ENCODE results near the gene AOC3. TPM values are rescaled to one million over a fixed set of nuclear protein-coding genes. Genes with fewer than 3 reads are reported as not detected.
"Not testable (repeated sequence)": the region's sequence is repeated elsewhere in the genome, so short reads cannot be mapped to it uniquely, and the experiment has no call there.

Gene AOC3
- total RNA-seq, 6 experiments from 2014 or later: 3.9 to 14.9 (median 7.1) TPM

DNA sequence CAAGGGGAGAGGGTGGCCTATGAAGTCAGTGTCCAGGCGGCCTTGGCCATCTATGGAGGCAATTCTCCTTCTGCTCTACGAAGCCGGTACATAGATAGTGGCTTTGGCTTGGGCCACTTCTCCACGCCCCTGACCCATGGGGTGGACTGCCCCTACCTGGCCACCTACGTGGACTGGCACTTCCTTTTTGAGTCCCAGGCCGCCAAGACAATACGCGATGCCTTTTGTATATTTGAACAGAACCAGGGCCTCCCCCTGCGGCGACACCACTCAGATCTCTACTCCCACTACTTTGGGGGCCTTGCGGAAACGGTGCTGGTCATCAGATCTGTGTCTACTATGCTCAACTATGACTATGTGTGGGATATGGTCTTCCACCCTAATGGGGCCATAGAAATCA, 17.3 kb downstream of the AOC3 start:
- peak in 1 of 3 donors; percentile 42 for DNase-seq
- 33% methylated on average over 10 of the region's 12 CpGs for WGBS (ENCODE audit: insufficient coverage, low coverage, low lambda C conversion rate, missing lambda C conversion rate)
- Histone ChIP-seq H3K9me3 (no peaks in the 10 kb centered on the region), H3K27ac (peak overlapping the region in 1 of 3 donors; percentile 74), H3K36me3 (peaks cover 0 to 10% (median 0%) of the 10 kb centered on the region in 4 donors), H3K4me3 (peak overlapping the region; percentile 45 to 72 (median 62)), H3K4me1 (peaks cover 0 to 60% (median 21%) of the 10 kb centered on the region in 4 donors), H3K27me3 (no peaks in the 10 kb centered on the region)
- intact Hi-C loops (cut with DNase I): no loop called here
- no peak for TF ChIP-seq POLR2A (IDR thresholded peaks at IDR 0.05)
- TF ChIP-seq, protein P1, sequence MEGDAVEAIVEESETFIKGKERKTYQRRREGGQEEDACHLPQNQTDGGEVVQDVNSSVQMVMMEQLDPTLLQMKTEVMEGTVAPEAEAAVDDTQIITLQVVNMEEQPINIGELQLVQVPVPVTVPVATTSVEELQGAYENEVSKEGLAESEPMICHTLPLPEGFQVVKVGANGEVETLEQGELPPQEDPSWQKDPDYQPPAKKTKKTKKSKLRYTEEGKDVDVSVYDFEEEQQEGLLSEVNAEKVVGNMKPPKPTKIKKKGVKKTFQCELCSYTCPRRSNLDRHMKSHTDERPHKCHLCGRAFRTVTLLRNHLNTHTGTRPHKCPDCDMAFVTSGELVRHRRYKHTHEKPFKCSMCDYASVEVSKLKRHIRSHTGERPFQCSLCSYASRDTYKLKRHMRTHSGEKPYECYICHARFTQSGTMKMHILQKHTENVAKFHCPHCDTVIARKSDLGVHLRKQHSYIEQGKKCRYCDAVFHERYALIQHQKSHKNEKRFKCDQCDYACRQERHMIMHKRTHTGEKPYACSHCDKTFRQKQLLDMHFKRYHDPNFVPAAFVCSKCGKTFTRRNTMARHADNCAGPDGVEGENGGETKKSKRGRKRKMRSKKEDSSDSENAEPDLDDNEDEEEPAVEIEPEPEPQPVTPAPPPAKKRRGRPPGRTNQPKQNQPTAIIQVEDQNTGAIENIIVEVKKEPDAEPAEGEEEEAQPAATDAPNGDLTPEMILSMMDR (IDR thresholded peaks at IDR 0.05): no peak
- ATAC-seq: no peak

DNA sequence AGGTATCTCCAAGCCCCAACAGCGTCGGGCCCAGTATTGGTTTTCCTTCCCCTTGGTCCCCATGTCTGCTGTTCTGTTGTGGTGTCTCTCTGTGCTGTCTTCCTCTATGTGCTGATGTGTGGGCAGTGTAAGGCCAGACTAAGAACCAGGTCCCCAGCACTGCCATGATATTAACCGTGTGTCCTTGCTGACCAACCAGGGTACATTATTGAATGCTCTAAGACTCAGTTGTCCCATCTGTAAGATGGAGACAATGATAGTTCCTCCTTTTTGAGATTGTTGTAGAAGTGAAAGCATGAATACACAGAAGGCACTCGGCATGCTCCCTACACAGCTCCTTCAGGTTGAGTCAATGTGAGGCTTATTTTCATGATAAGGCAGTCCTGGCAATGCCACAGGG, 20.6 kb downstream of the AOC3 start:
- Histone ChIP-seq H3K27ac (no peak overlapping the region), H3K4me3 (peak overlapping the region in 1 of 3 donors; percentile 72), H3K27me3 (no peaks in the 10 kb centered on the region), H3K9me3 (no peaks in the 10 kb centered on the region), H3K36me3 (peaks cover 0 to 16% (median 4%) of the 10 kb centered on the region in 4 donors), H3K4me1 (peaks cover 0 to 30% (median 9%) of the 10 kb centered on the region in 4 donors)
- intact Hi-C loops (cut with DNase I): no loop called here
- ATAC-seq (no peak), DNase-seq (no peak)
- no peak for TF ChIP-seq POLR2A (IDR thresholded peaks at IDR 0.05)
- TF ChIP-seq, protein P1 (IDR thresholded peaks at IDR 0.05): no peak
- 65% methylated on average over 4 of the region's 4 CpGs for WGBS (ENCODE audit: insufficient coverage, low coverage, low lambda C conversion rate, missing lambda C conversion rate)

DNA sequence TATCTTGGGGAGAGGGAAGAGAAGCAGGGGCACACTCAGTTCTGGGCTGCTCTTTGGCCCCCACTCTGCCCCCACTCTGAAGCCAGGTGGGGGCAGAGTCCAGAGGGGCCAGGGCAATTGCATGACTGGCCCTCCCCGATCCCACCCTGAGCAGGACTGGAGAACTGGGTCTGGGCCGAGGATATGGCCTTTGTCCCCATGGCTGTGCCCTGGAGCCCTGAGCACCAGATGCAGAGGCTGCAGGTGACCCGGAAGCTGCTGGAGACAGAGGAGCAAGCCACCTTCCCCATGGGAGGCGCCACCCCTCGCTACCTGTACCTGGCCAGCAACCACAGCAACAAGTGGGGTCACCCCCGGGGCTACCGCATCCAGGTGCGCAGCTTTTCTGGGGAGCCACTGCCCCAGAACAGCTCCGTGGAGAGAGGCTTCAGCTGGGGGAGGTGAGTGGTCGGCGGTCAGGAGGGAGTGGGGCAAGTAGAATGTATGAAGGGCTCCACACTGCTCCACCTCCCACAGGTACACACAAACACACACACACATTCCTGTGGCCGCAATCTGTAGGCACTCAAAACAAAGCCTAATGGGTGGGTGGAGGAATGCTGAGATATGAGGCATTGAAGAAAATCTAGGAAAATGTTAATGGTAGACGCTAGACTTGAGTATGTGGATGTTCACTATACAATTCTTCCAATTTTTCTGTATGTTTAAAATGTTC, 21.4 kb downstream of the AOC3 start:
- TF ChIP-seq POLR2A (IDR thresholded peaks at IDR 0.05): no peak
- TF ChIP-seq, protein P1 (IDR thresholded peaks at IDR 0.05): no peak
- H3K4me1 ChIP-seq: peaks cover 0 to 36% (median 9%) of the 10 kb centered on the region in 4 donors
- peak in 3 of 4 donors; percentile 8 to 16 (median 8) for ATAC-seq
- H3K36me3 ChIP-seq: peaks cover 0 to 16% (median 4%) of the 10 kb centered on the region in 4 donors
- DNase-seq: peak in 1 of 3 donors; percentile 55
- intact Hi-C loops (cut with DNase I): no loop called here
- 92% methylated on average over 4 of the region's 13 CpGs for WGBS (ENCODE audit: insufficient coverage, low coverage, low lambda C conversion rate, missing lambda C conversion rate)
- no peak overlapping the region for H3K4me3 ChIP-seq
- no peaks in the 10 kb centered on the region for H3K9me3 ChIP-seq
- H3K27ac ChIP-seq: no peak overlapping the region
- no peaks in the 10 kb centered on the region for H3K27me3 ChIP-seq

DNA sequence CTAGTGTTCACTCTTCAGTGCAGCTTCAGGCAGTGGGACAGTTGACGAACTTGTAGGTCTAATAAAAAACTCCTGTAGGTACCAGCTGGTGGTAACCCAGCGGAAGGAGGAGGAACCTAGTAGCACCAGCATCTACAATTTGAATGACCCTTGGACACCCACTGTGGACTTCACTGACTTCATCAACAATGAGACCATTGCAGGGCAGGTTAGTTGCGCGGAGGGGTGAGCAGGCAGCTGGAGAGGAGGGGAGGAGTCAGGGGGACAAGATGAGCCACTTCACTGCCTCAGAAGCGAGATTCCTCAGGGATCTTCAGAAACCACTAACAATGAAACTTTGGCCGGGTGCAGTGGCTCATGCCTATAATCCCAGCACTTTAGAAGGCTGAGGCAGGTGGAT, 22.3 kb downstream of the AOC3 start:
- no peaks in the 10 kb centered on the region for H3K27me3 ChIP-seq
- peaks cover 0 to 16% (median 4%) of the 10 kb centered on the region in 4 donors for H3K36me3 ChIP-seq
- TF ChIP-seq, protein P1 (IDR thresholded peaks at IDR 0.05): no peak
- TF ChIP-seq POLR2A (IDR thresholded peaks at IDR 0.05): no peak
- H3K4me3 ChIP-seq: no peak overlapping the region
- peaks cover 0 to 45% (median 12%) of the 10 kb centered on the region in 4 donors for H3K4me1 ChIP-seq
- DNase-seq: no peak
- no peaks in the 10 kb centered on the region for H3K9me3 ChIP-seq
- no peak overlapping the region for H3K27ac ChIP-seq
- intact Hi-C loops (cut with DNase I): no loop called here
- WGBS (ENCODE audit: insufficient coverage, low coverage, low lambda C conversion rate, missing lambda C conversion rate): 56% methylated on average over 2 of the region's 6 CpGs
- ATAC-seq: no peak

DNA sequence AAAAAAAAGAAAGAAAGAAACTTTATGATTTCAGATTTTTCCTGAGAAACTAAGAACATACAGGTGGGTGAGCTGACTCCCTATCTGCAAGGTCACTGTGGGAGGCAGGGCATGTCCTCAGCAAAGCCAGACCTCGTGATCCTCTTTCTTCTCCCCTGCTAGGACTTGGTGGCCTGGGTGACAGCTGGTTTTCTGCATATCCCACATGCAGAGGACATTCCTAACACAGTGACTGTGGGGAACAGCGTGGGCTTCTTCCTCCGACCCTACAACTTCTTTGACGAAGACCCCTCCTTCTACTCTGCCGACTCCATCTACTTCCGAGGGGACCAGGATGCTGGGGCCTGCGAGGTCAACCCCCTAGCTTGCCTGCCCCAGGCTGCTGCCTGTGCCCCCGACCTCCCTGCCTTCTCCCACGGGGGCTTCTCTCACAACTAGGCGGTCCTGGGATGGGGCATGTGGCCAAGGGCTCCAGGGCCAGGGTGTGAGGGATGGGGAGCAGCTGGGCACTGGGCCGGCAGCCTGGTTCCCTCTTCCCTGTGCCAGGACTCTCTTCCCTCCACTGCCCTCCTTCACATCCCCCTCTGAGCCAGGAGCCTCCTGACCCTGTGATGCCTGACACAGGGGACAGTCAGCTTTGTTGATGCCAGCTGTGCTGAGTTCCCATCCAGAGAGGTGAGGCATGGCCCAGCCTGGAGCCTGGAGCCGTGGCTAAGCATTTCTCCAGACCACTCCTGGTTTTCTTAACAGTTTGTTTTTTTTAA, 23.1 kb downstream of the AOC3 start:
- ATAC-seq; H3K4me3 ChIP-seq; intact Hi-C loops (cut with DNase I); H3K9me3 ChIP-seq; H3K27me3 ChIP-seq; DNase-seq; H3K27ac ChIP-seq: not testable (repeated sequence)
- 66% methylated on average over 2 of the region's 12 CpGs for WGBS (ENCODE audit: insufficient coverage, low coverage, low lambda C conversion rate, missing lambda C conversion rate)
- peaks cover 0 to 16% (median 4%) of the 10 kb centered on the region in 4 donors for H3K36me3 ChIP-seq
- peaks cover 0 to 49% (median 15%) of the 10 kb centered on the region in 4 donors for H3K4me1 ChIP-seq

Measured in right lobe of liver (tissue), 6 donors.